Neuronal stem cell (in vitro differentiated cells): ENCODE data around the gene REPIN1.

Source experiments
- DNase-seq: peaks from one replicate; pipeline ENCODE4 v3.0.0-alpha.2; 2013; ENCODE audit warnings: low spot score
- H2AFZ ChIP-seq: one replicate; pipeline ENCODE4 v1.6.1; 2013; ENCODE audit warnings: mild to moderate bottlenecking, low read length, inconsistent platforms
- H2AK5ac ChIP-seq: 2 replicates; pipeline ENCODE4 v1.6.1; 2013; ENCODE audit warnings: low read depth, mild to moderate bottlenecking, inconsistent platforms, low read length, moderate library complexity, mixed read lengths
- H2BK120ac ChIP-seq: 2 replicates; pipeline ENCODE4 v1.6.1; 2013; ENCODE audit warnings: low read depth, mild to moderate bottlenecking, inconsistent platforms, low read length, moderate library complexity, mixed read lengths
- H2BK12ac ChIP-seq: one replicate; pipeline ENCODE4 v1.6.1; 2013; ENCODE audit warnings: low read length, inconsistent platforms
- H2BK15ac ChIP-seq: 2 replicates; pipeline ENCODE4 v1.6.1; 2013; ENCODE audit warnings: mild to moderate bottlenecking, low read length, inconsistent platforms, mixed read lengths
- H2BK5ac ChIP-seq: one replicate; pipeline ENCODE4 v1.6.1; 2013; ENCODE audit warnings: inconsistent platforms, mild to moderate bottlenecking, low read length, moderate library complexity
- H3K14ac ChIP-seq: one replicate; pipeline ENCODE4 v1.6.1; 2013; ENCODE audit warnings: low read length, inconsistent platforms
- H3K18ac ChIP-seq: 2 replicates; pipeline ENCODE4 v1.6.1; 2013; ENCODE audit warnings: low read length, inconsistent platforms
- H3K23ac ChIP-seq: 2 replicates; pipeline ENCODE4 v1.6.1; 2013; ENCODE audit warnings: low read depth, mild to moderate bottlenecking, mixed read lengths, low read length, inconsistent platforms; ENCODE audit not compliant: poor library complexity
- H3K27ac ChIP-seq: replicated peaks from 3 replicates; pipeline ENCODE4 v1.5.1; 2013; ENCODE audit warnings: low read length, inconsistent platforms
- H3K27me3 ChIP-seq, 3 experiments: 2 replicates each; pipeline ENCODE4 v1.6.1; 2013; ENCODE audit warnings: low read length in 3 of 3, mild to moderate bottlenecking in 2 of 3, inconsistent platforms in 1 of 3, low read depth in 1 of 3, mixed read lengths in 1 of 3, moderate library complexity in 1 of 3; ENCODE audit not compliant: control insufficient read depth in 3 of 3, insufficient read depth in 3 of 3
- H3K36me3 ChIP-seq, 2 donors: replicated peaks in 1 of 2; 2 replicates each; pipeline ENCODE4 v1.6.1; 2013; ENCODE audit warnings: low read length in 2 of 2; ENCODE audit not compliant: control insufficient read depth in 2 of 2, insufficient read depth in 2 of 2
- H3K4ac ChIP-seq: 2 replicates; pipeline ENCODE4 v1.6.1; 2013; ENCODE audit warnings: inconsistent platforms, mild to moderate bottlenecking, low read length, moderate library complexity
- H3K4me1 ChIP-seq, 2 donors: 1 replicate in 1 of 2; 2 replicates in 1 of 2; pipeline ENCODE4 v1.6.1; 2013; ENCODE audit warnings: low read length in 2 of 2, low read depth in 1 of 2; ENCODE audit not compliant: control insufficient read depth in 2 of 2, insufficient read depth in 1 of 2
- H3K4me2 ChIP-seq: one replicate; pipeline ENCODE4 v1.6.1; 2013; ENCODE audit warnings: mild to moderate bottlenecking, low read length, inconsistent platforms; ENCODE audit not compliant: insufficient read depth, poor library complexity, severe bottlenecking
- H3K4me3 ChIP-seq, 2 donors: 2 replicates each; pipeline ENCODE4 v1.5.1; 2013; ENCODE audit warnings: low read length in 2 of 2, mild to moderate bottlenecking in 2 of 2, inconsistent platforms in 1 of 2, moderate library complexity in 1 of 2
- H3K79me1 ChIP-seq: one replicate; pipeline ENCODE4 v1.6.1; 2013; ENCODE audit warnings: low read depth, mild to moderate bottlenecking, inconsistent platforms, low read length, moderate library complexity
- H3K9ac ChIP-seq: one replicate; pipeline ENCODE4 v1.6.1; 2013; ENCODE audit warnings: mild to moderate bottlenecking, low read depth, low read length, inconsistent platforms; ENCODE audit not compliant: poor library complexity
- H3K9me3 ChIP-seq, 2 donors: replicated peaks in 1 of 2; 2 replicates each; pipeline versions ENCODE3 to v1.6.1; 2013; ENCODE audit warnings: low read length in 2 of 2, mild to moderate bottlenecking in 2 of 2, inconsistent platforms in 1 of 2, low read depth in 1 of 2, mixed read lengths in 1 of 2, moderate library complexity in 1 of 2; ENCODE audit not compliant: control insufficient read depth in 2 of 2, insufficient read depth in 1 of 2
- H4K8ac ChIP-seq: one replicate; pipeline ENCODE4 v1.6.1; 2013; ENCODE audit warnings: low read depth, mild to moderate bottlenecking, inconsistent platforms, low read length, moderate library complexity
- H4K91ac ChIP-seq: one replicate; pipeline ENCODE4 v1.6.1; 2013; ENCODE audit warnings: low read length, low read depth, mild to moderate bottlenecking, inconsistent platforms; ENCODE audit not compliant: poor library complexity
- WGBS, 2 donors: extraction: QIAGEN DNeasy Blood & Tissue Kit; methylation state at CpG; one replicate each; pipeline ENCODE4 v1.1.7; 2013; ENCODE audit warnings: missing lambda C conversion rate in 2 of 2, mixed read lengths in 1 of 2; ENCODE audit not compliant: insufficient read length in 2 of 2, insufficient replicate concordance in 1 of 2; ENCODE audit errors: extremely low coverage in 2 of 2; 5-methylcytosine and 5-hydroxymethylcytosine counted together

The REPIN1 gene

DNA sequence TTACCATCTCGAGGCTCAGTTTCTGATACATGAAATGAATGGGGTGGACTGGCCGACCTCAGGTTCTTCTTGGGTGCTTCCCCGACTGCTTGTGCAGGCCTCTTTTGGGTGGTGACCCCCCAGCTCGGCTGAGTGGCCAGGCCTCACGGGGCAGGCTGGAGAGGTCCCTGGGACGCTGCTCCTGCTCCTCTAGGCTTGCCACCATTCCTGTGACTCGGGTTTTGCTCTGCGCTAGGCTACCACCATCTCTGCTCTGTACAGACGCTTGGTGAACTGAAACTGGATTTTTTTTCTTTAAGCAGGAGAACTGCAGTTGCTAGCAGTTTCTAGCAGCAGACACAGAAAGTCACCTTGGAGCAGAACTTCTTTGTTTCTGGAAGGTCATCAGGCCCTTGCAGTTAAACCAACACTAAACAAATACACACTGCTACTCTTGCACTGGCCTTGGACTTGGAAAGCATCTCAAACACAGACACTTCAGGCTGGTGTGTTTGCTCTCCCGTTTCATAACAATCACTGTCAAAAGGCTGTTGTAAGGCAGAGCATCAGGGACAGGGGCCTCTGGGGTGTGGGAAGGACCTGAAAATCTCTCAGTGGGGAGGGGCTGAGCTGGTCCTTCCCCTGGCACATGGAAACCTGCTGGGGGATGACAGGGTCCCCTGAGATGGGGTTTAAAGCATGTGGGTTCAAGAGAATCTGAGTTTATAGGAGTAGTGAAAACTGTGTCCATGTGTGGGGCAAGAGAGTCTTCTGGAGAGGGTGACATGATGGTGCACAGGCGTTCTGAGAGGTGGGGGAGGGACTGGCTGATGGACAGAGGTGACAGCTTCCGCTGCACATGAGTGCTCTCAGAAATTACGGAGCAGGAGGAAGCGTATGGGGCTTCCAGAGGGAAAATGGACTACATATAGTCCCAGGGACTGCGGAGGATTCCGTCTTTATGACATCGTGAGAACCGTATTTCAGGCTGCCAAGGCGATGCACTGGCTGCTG, 46.8 kb downstream of the REPIN1 start:
- no peak overlapping the region for H2BK12ac ChIP-seq
- no peak overlapping the region for H2AK5ac ChIP-seq
- H2BK15ac ChIP-seq, result no peak overlapping the region
- H4K91ac ChIP-seq, result no peak overlapping the region
- no peak overlapping the region for H2BK120ac ChIP-seq
- H3K18ac ChIP-seq, result no peak overlapping the region
- H2AFZ ChIP-seq, result peak overlapping the region; percentile 43
- H3K9me3 ChIP-seq, result no peaks in the 10 kb centered on the region
- no peaks in the 10 kb centered on the region for H3K36me3 ChIP-seq
- no peak overlapping the region for H2BK5ac ChIP-seq
- no peak overlapping the region for H3K27ac ChIP-seq
- H3K4me3 ChIP-seq, result no peak overlapping the region
- no peaks in the 10 kb centered on the region for H3K79me1 ChIP-seq
- no peak overlapping the region for H3K9ac ChIP-seq
- peaks cover 0 to 1% (median 0%) of the 10 kb centered on the region in 3 experiments for H3K27me3 ChIP-seq
- no peak overlapping the region for H3K4me2 ChIP-seq
- DNase-seq, result no peak
- no peak overlapping the region for H3K4ac ChIP-seq
- no peak overlapping the region for H3K14ac ChIP-seq
- H4K8ac ChIP-seq, result no peak overlapping the region
- no peak overlapping the region for H3K23ac ChIP-seq
- peaks cover 10 to 21% of the 10 kb centered on the region in 2 donors for H3K4me1 ChIP-seq
- no CpG with 5 or more reads among the region's 19 CpGs for WGBS, 2 donors

DNA sequence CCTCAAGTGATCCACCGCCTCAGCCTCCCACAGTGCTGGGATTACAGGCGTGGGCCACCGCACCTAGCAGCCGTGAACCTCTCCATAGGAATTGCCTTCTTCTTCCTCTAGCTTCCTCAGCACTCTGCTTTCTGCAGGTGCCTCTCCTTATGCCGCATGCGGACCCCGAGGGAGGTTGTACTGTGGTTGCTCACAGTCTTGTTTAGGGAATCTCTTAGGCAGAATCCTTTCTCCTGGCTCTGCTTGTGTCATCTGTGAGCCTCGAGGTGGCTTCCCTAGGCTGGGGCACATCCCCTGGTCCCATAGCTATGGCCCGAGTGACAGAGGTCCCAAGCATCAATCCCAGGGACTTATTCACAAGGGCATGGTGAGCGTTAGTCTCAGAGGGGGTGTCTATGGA, 48.6 kb downstream of the REPIN1 start:
- no CpG with 5 or more reads among the region's 10 CpGs for WGBS, 2 donors
- H3K14ac ChIP-seq, result no peak overlapping the region
- no peak overlapping the region for H2BK120ac ChIP-seq

DNA sequence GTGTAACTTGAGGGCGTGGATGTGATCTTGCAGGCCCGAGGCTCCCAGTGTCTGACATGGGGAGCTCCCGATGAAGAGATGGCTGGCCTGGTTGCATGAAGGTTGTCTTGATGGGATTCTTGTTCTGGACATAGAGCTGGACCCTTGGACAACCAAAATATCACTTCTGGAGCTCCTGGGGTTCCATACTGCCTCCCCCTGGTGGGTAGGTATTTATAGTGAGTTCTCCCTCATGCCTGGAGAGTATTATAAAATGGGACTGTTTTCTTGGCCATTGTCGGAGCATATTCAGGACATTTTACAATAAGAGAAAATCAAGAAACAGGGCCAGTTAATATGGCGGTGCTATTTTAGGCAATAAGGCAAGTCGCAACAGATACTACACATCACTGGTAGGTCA, 49.2 kb downstream of the REPIN1 start:
- H2AFZ ChIP-seq, result no peak overlapping the region
- H3K79me1 ChIP-seq, result no peaks in the 10 kb centered on the region
- H3K4me2 ChIP-seq, result no peak overlapping the region
- no peak overlapping the region for H3K9ac ChIP-seq
- H3K4me1 ChIP-seq, result peaks cover 6 to 11% of the 10 kb centered on the region in 2 donors
- no peak for DNase-seq
- H3K4ac ChIP-seq, result no peak overlapping the region
- H3K27ac ChIP-seq, result no peak overlapping the region
- H2BK15ac ChIP-seq, result no peak overlapping the region
- no peak overlapping the region for H4K8ac ChIP-seq
- peaks cover 0 to 6% (median 0%) of the 10 kb centered on the region in 3 experiments for H3K27me3 ChIP-seq
- no peak overlapping the region for H3K4me3 ChIP-seq
- H3K36me3 ChIP-seq, result no peaks in the 10 kb centered on the region
- no peak overlapping the region for H2BK120ac ChIP-seq
- H4K91ac ChIP-seq, result no peak overlapping the region
- no peak overlapping the region for H3K18ac ChIP-seq
- H3K23ac ChIP-seq, result no peak overlapping the region
- H2BK12ac ChIP-seq, result no peak overlapping the region
- H2BK5ac ChIP-seq, result no peak overlapping the region
- no CpG with 5 or more reads among the region's 6 CpGs for WGBS, 2 donors
- H3K9me3 ChIP-seq, result no peaks in the 10 kb centered on the region
- H2AK5ac ChIP-seq, result no peak overlapping the region
- H3K14ac ChIP-seq, result no peak overlapping the region

More for the DNA sequence above, 48.6 kb downstream of the REPIN1 start:
- H2AFZ ChIP-seq, result no peak overlapping the region
- H2BK15ac ChIP-seq, result no peak overlapping the region
- H2AK5ac ChIP-seq, result no peak overlapping the region
- no peak overlapping the region for H3K23ac ChIP-seq
- H2BK5ac ChIP-seq, result no peak overlapping the region
- no peak for DNase-seq
- no peak overlapping the region for H3K4me3 ChIP-seq
- H4K91ac ChIP-seq, result no peak overlapping the region
- H2BK12ac ChIP-seq, result no peak overlapping the region
- H3K9me3 ChIP-seq, result no peaks in the 10 kb centered on the region
- no peaks in the 10 kb centered on the region for H3K36me3 ChIP-seq
- H3K4ac ChIP-seq, result no peak overlapping the region
- no peak overlapping the region for H3K27ac ChIP-seq
- H3K79me1 ChIP-seq, result no peaks in the 10 kb centered on the region
- H4K8ac ChIP-seq, result no peak overlapping the region
- H3K4me1 ChIP-seq, result peaks cover 6 to 11% of the 10 kb centered on the region in 2 donors
- H3K9ac ChIP-seq, result no peak overlapping the region
- peaks cover 0 to 6% (median 0%) of the 10 kb centered on the region in 3 experiments for H3K27me3 ChIP-seq
- H3K18ac ChIP-seq, result no peak overlapping the region
- no peak overlapping the region for H3K4me2 ChIP-seq

DNA sequence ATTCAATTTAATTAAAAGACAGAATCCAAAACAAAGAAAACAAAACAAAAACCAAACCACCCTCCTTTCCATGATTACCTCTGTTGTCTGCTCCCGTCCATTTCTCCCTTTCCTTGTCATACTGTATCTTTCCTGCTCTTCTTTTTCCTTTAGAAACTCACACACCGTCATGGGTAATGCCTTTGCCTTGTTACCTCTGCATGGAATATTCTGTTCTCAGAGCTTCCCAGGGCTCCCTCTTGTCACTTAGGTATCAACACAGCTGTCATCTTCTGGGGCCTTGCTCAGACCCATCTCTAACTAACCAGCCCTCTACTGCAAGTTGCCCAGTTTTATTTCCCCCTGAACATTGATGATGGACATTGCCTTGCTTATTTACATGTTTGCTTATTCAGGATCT, 51.6 kb downstream of the REPIN1 start:
- no peak overlapping the region for H3K23ac ChIP-seq
- no peak overlapping the region for H3K27ac ChIP-seq
- no peak overlapping the region for H4K91ac ChIP-seq
- H3K9me3 ChIP-seq, result peaks cover 0 to 3% of the 10 kb centered on the region in 2 donors
- H3K4ac ChIP-seq, result no peak overlapping the region
- no peak overlapping the region for H3K4me2 ChIP-seq
- no peak for DNase-seq
- H2BK120ac ChIP-seq, result no peak overlapping the region
- peaks cover 0 to 6% (median 0%) of the 10 kb centered on the region in 3 experiments for H3K27me3 ChIP-seq
- peak overlapping the region; percentile 85 for H2AFZ ChIP-seq
- H3K18ac ChIP-seq, result no peak overlapping the region
- H3K14ac ChIP-seq, result no peak overlapping the region
- no peak overlapping the region for H3K9ac ChIP-seq
- no peak overlapping the region for H2BK5ac ChIP-seq
- H3K4me1 ChIP-seq, result peaks cover 0 to 3% of the 10 kb centered on the region in 2 donors
- no peak overlapping the region for H2BK15ac ChIP-seq
- WGBS, 2 donors, result no CpG with 5 or more reads among the region's 2 CpGs
- H2BK12ac ChIP-seq, result no peak overlapping the region
- no peaks in the 10 kb centered on the region for H3K79me1 ChIP-seq
- H3K4me3 ChIP-seq, result no peak overlapping the region
- no peaks in the 10 kb centered on the region for H3K36me3 ChIP-seq
- no peak overlapping the region for H2AK5ac ChIP-seq
- H4K8ac ChIP-seq, result no peak overlapping the region
